Measurements from ENCODE around the gene MSRB2.

MSRB2 gene

DNA sequence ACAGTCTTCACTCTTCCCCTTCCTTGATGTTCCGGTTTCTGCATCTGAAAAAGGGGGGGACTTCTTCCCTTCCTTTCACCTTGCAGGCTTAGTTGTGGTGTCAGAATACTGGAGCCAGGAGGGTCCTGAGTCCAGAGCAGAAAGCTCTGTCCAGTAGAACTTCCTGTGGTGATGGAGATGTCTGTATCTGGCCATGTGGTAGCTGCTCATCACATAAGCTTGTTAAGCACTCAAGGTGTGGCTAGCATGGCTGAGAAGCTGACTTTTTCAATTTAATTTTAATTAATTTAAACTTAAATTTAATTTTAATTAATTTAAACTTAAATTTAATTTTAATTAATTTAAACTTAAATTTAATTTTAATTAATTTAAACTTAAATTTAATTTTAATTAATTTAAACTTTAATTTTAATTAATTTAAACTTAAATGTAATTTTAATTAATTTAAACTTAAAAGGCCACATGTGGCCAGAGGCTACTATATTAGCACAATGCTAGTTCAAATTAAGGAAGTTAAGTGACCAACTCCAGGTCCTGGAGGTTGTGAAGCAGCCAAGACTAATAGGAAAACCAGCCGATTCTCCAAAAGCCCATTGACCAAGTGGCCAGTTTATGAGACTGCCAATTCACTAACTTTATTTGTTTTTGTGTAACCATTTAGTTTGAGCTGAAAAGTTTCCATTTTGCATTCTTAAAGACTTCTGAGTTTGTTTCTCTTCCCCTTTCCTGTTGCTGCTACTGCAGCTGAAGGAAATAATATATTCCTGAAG is 16.3 kb downstream of the MSRB2 start:
- DNase-seq (ENCODE audit: low read depth), result no peak

GRCh38 chr10:23114228-23114850 is 19.0 kb downstream of the MSRB2 start:
- no peak for DNase-seq (ENCODE audit: low read depth)

- no peak for DNase-seq (ENCODE audit: low read depth)
These were observed 21.3 kb downstream of the MSRB2 start for GRCh38 chr10:23116486-23117205.

DNA sequence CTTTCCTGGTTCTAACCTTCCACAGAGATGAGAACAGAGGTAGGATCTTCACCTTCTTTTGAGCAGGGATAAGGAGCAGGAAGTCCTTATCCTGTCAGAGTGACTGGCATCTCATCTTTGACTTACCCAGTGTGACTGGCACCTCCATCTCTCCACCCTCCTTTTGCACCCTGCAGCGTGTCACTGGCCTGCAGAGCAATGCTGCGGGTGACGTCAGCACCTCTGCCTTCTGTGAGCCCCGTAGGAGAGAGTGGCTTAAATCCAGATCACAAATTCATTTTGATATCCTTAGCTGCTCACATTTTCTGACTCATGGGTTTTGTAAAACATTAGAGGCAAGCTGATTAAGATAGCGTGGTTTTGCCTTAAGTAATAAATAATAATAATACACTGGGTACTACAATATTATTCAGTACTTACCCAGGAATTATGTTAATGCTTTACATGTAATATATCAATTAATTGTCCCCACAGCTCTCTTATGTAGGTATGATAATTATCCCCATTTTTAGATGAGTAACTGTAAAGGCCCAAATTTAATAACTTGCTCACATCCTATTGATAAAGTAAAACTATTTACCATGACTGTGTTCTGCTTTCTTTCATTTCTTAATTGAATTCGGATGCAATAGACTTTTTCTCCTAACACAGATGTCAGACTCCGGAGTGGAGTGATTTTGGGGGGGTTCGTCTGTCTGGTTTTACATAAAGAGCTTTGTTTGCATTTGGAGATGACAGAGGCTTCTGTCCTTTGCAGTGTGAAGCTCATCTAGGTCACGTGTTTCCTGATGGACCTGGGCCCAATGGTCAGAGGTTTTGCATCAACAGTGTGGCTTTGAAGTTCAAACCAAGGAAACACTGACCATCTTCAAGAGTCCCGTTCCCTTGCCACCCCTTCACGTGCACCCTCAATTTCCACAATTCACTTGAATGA is 24.9 kb downstream of the MSRB2 start:
- no peak for DNase-seq (ENCODE audit: low read depth)

GRCh38 chr10:23121135-23121534 is 25.8 kb downstream of the MSRB2 start:
- DNase-seq (ENCODE audit: low read depth), result no peak

- no peak for DNase-seq (ENCODE audit: low read depth)
These were observed 41.1 kb downstream of the MSRB2 start for GRCh38 chr10:23136462-23136861.

DNA sequence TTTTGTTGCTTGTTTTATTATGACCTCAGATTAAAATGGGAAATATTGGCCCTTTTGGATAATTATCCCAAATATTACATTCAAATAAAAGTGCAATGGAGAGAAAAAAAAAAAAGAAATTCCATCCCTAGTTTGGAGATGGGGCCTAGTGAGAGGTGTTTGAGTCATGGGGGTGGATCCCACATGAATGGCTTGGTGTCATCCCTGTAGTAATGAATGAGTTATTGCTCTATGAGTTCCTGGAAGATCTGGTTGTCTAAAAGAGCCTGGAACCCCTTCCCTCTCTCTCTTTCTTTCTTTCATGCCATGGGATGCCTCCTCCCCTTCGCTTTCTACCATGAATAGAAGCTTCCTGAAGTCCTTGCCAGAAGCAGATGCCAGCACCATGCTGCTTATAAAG is 44.3 kb downstream of the MSRB2 start:
- no peak for DNase-seq (ENCODE audit: low read depth)

- no peak for DNase-seq (ENCODE audit: low read depth)
These were observed 46.6 kb downstream of the MSRB2 start for GRCh38 chr10:23141995-23142394.

DNA sequence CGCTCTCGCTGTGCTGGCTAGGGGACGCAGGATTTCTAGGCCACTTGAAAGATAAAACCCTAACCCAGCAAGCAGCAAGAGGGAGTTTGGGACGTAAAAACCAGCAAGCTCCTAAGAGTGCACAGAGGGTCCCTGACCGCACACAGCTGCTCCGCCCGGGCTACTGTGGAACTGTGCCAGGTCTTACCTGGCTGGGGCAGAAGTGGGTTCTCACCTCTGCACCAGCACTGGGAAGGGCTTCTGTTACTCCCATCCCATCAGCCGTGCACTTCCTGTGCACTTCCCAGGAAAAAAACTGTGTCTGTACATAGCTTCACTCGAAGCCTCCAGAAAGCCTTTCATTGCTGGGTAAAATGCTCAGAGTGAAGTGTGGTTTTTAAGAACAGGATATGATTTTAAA is 50.9 kb downstream of the MSRB2 start:
- DNase-seq (ENCODE audit: low read depth), result no peak

DNA sequence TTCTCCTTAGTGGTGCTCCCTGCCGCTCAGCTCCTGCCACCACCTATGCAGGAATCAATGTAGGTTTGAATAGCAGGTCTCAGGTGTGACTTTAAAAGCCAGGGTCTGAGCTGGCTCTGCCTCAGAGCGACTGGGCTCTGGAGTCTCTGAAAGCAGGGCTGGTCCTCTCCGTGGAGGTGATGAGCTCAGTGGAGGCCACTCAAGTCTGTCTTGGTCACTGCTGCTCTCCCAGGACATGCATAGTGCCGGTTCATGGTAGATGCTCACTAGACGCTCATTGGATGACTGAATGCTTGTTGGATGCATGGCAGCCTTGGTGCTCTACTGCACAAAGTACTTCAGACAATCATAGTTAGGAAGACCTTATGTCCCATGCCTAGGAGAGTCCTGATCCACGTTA is 51.7 kb downstream of the MSRB2 start:
- no peak for DNase-seq (ENCODE audit: low read depth)

GRCh38 chr10:23148214-23148613 is 52.8 kb downstream of the MSRB2 start:
- no peak for DNase-seq (ENCODE audit: low read depth)

- no peak for DNase-seq (ENCODE audit: low read depth)
These were observed 54.7 kb downstream of the MSRB2 start for GRCh38 chr10:23150091-23150490.

DNA sequence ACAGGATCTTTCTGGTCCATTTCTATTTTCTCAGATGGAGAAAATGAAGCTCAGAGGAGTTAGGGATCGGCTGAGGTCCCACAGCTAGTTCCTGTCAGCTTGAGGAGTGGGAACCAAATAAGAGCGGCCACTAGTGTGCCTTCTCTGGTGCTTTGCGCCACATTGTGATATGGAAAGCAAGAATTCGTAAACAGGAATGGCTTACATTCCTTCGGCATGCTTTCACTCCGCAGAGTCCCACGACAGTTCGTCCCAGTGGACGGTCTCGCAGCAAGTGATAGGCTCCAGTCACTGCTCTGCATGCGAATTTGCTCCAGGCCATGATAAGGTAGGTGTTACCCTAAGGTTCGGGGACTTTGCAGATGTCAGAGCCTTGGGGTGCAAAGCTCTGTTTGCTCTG is 55.2 kb downstream of the MSRB2 start:
- DNase-seq (ENCODE audit: low read depth), result no peak

DNA sequence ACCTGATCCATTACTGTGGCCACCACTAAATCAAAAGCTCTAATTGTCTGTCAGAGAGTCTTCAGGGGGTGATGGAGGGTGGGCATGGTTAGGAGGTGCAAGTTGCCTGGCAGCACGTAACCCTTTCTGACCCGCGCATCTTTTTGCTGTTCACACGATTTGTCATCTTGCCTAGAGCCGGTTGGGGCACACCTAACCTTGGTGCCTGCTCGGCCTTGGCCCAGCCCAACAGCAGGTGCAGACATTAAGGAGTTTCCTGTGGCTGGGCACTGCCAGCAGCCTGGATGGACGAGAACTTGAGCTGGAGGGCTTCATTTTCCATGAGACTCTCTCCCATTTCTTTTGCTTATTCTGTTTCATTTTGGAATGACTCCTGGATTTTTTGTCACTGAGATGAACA is 55.7 kb downstream of the MSRB2 start:
- DNase-seq (ENCODE audit: low read depth), result no peak

- DNase-seq (ENCODE audit: low read depth), result no peak
These were observed 59.8 kb downstream of the MSRB2 start for GRCh38 chr10:23155169-23155568.

DNA sequence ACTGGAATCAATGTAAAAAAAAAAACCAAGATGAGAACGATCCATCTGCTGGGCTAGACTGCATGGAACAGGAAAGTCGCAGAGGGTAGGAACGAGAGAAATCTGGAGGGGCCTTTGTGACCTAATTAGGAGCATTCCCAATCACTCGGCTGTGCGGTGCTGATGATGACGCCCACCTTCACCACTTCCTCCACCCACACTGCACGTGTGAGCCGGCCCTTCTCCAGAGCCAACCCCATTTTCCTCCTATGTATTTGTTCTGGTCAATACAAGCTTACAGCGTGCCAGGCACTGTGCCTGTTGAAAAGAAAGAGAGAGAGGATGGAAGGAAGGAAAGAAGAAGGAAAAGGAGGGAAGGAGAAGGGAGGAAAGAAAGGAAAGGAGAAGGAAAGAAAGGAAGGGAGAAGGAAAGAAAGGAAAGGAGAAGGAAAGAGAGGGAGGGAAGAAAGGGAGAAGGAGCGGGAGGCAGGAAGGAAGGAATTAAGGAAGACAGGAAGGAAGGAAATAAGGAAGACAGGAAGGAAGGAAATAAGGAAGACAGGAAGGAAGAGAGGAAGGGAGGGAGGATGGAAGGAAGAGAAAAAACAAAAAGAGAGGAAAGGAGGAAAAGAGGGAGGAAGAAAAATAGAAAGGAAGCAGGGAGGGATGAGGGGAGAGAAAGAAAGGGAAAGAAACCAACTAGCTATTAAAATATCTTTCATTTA is 61.2 kb downstream of the MSRB2 start:
- DNase-seq (ENCODE audit: low read depth), result no peak

- no peak for DNase-seq (ENCODE audit: low read depth)
These were observed 61.9 kb downstream of the MSRB2 start for GRCh38 chr10:23157239-23157681.

- no peak for DNase-seq (ENCODE audit: low read depth)
These were observed 62.5 kb downstream of the MSRB2 start for GRCh38 chr10:23157691-23158369.

DNA sequence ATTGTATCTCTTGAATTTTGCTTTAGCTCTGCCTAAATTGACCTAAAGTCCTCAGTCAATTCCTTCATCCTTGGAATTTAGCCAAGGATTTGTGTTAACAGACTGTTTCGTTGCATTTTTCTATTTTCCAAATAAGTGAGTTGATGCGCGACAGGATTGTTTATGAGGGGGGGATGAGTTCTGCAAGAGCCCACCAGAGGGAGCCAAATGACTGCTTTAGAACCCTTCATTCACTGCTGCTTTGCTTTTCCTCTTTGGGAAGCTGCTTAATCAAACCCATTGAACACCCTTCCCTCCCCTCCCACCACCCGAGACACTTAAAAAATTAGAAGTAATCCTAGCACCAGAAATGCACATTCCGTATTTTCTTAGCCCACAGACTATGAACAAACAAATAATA is 63.0 kb downstream of the MSRB2 start:
- no peak for DNase-seq (ENCODE audit: low read depth)

DNA sequence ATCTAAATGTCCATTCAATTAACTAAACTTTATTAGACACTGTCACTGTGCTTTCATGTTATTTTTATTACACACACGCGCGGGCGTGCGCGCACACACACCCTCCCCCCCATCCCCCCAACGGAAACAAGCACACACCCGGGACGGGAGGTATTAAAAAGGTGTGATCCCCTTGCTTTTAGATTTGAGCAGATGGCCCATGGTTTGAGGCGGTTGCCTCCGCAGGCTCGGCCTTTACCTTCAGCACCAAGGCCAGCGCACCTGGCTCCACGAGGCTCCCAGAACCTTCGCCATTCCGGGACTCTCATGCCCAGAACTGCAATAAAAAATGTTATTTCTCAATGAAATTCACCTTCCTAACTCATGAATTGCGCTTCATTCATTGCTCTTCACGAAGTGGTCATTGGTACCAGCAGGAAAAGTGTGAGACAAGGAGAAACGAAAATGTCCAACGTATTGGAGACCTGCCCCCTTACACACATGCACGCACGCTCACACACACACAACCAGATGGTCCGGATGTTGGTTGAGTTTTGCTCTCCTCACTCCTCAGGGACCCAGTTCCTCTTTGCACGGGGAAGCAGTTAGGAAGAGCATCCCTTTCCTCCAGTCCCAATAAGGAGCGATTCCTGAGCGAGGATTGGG is 76.0 kb downstream of the MSRB2 start:
- DNase-seq (ENCODE audit: low read depth), result no peak

Measured in T-helper 22 cell (primary cell).